ENCODE measurements around the gene HIKESHI. TPM values are rescaled to one million over a fixed set of nuclear protein-coding genes. Genes with fewer than 3 reads are reported as not detected.
"Not testable (repeated sequence)": the region's sequence is repeated elsewhere in the genome, so short reads cannot be mapped to it uniquely, and the experiment has no call there.

HIKESHI gene
- total RNA-seq, 2 experiments from 2014 or later = 34.9 to 48.6 TPM

DNA sequence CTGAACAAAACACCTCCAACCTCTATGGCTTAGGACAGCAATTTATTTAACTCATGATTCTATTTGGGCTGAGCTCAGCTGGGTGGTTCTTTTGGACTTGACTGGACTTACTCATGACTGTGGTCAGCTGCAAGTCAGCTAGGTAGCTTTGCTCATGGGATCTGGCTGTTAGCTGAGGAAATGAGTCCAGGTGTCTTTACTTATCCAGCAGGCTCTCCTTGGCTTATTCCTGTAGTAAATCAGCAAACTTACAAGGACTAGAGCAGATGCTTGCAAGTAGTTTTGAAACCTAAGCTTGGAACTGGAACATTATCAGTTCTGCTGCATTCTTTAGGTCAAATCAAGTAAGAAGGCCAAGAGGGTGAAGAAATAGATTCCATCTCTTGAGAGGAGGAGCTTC lies 8.0 kb upstream of the HIKESHI start:
- Histone ChIP-seq H2AFZ (ENCODE audit: low read length) (no peak overlapping the region), H3K27ac (ENCODE audit: low read depth, low read length, poor library complexity, severe bottlenecking) (no peak overlapping the region), H3K79me2 (ENCODE audit: insufficient read depth, low read depth, low read length) (no peaks in the 10 kb centered on the region), H3K4me1 (ENCODE audit: insufficient read depth, low read length, poor library complexity, severe bottlenecking) (no peaks in the 10 kb centered on the region), H3K9me3 (ENCODE audit: low read length) (no peaks in the 10 kb centered on the region), H4K20me1 (ENCODE audit: insufficient read depth, low read length) (no peaks in the 10 kb centered on the region), H3K4me2 (ENCODE audit: low read length) (no peak overlapping the region), H3K9me2 (ENCODE audit: insufficient read depth, low read length) (no peaks in the 10 kb centered on the region), H3K4me3 (ENCODE audit: low read depth, low read length, poor library complexity, severe bottlenecking) (no peak overlapping the region), H3K36me3 (ENCODE audit: insufficient read depth, low read length) (no peaks in the 10 kb centered on the region)
- no peak for DNase-seq (ENCODE audit: low spot score)
- intact Hi-C loops (cut with micrococcal nuclease; ENCODE audit: unreplicated experiment) = no loop called here
- ChIA-PET POLR2A (interaction anchor here (0.7 to 1.0 kb wide), 3 partner anchors 8 to 1672 kb away, joined by 3 read pairs; partner anchors contain the start of genes HIKESHI and TMEM126A), CTCF (ENCODE audit: unreplicated experiment) (no interaction called here)
- TF ChIP-seq CTCF (conservative IDR thresholded peaks at IDR 0.05; ENCODE audit: low read length) (no peak), EZH2phosphoT487 (IDR thresholded peaks at IDR 0.05; ENCODE audit: borderline replicate concordance, low read depth, low read length) (no peak)
- no TSS peak for BruUV-seq (replicated peaks)

- Histone ChIP-seq H3K36me3 (ENCODE audit: insufficient read depth, low read length) (peaks cover 15% of the 10 kb centered on the region), H4K20me1 (ENCODE audit: insufficient read depth, low read length) (peaks cover 9% of the 10 kb centered on the region; the same call in 1 of the 2 replicates), H3K79me2 (ENCODE audit: insufficient read depth, low read depth, low read length) (peaks cover 36% of the 10 kb centered on the region), H3K9me2 (ENCODE audit: insufficient read depth, low read length) (no peaks in the 10 kb centered on the region), H3K27ac (ENCODE audit: low read depth, low read length, poor library complexity, severe bottlenecking) (no peak overlapping the region), H3K4me1 (ENCODE audit: insufficient read depth, low read length, poor library complexity, severe bottlenecking) (peaks cover 15% of the 10 kb centered on the region), H2AFZ (ENCODE audit: low read length) (peak overlapping the region; percentile 94), H3K4me3 (ENCODE audit: low read depth, low read length, poor library complexity, severe bottlenecking) (peak overlapping the region; percentile 76), H3K4me2 (ENCODE audit: low read length) (peak overlapping the region; percentile 85), H3K9me3 (ENCODE audit: low read length) (no peaks in the 10 kb centered on the region)
- DNase-seq (ENCODE audit: low spot score) = no peak
- intact Hi-C loops (cut with micrococcal nuclease; ENCODE audit: unreplicated experiment) = loop anchor here (1.0 to 2.0 kb wide), 2 partner anchors 56 to 637 kb away; partner anchors contain the start of gene CREBZF
- POLR2A ChIA-PET = interaction anchor here (0.7 to 1.6 kb wide), 6 partner anchors 10 to 674 kb away, joined by 3 to 8 read pairs (median 4); partner anchors contain the start of gene DLG2
- TF ChIP-seq EZH2phosphoT487 (IDR thresholded peaks at IDR 0.05; ENCODE audit: borderline replicate concordance, low read depth, low read length) (no peak), CTCF (conservative IDR thresholded peaks at IDR 0.05; ENCODE audit: low read length) (no peak)
- CTCF ChIA-PET (ENCODE audit: unreplicated experiment) = no interaction called here
- BruUV-seq (replicated peaks) = no TSS peak
Measured at GRCh38 chr11:86301742-86302091, 323 bp upstream of the HIKESHI start.

GRCh38 chr11:86303257-86303656 lies 1.2 kb downstream of the HIKESHI start:
- no peak for DNase-seq (ENCODE audit: low spot score)
- BruUV-seq (replicated peaks) = no TSS peak
- Histone ChIP-seq H3K9me3 (ENCODE audit: low read length) (no peaks in the 10 kb centered on the region), H3K27ac (ENCODE audit: low read depth, low read length, poor library complexity, severe bottlenecking) (no peak overlapping the region), H3K79me2 (ENCODE audit: insufficient read depth, low read depth, low read length) (peaks cover 36% of the 10 kb centered on the region), H3K9me2 (ENCODE audit: insufficient read depth, low read length) (no peaks in the 10 kb centered on the region), H3K4me2 (ENCODE audit: low read length) (peak overlapping the region; percentile 85), H2AFZ (ENCODE audit: low read length) (no peak overlapping the region), H3K4me3 (ENCODE audit: low read depth, low read length, poor library complexity, severe bottlenecking) (peak overlapping the region; percentile 76), H4K20me1 (ENCODE audit: insufficient read depth, low read length) (peaks cover 9% of the 10 kb centered on the region; the same call in 1 of the 2 replicates), H3K4me1 (ENCODE audit: insufficient read depth, low read length, poor library complexity, severe bottlenecking) (peaks cover 15% of the 10 kb centered on the region), H3K36me3 (ENCODE audit: insufficient read depth, low read length) (peaks cover 15% of the 10 kb centered on the region)
- CTCF ChIA-PET (ENCODE audit: unreplicated experiment) = no interaction called here
- POLR2A ChIA-PET = interaction anchor here (1.0 to 1.6 kb wide), 3 partner anchors 31 to 654 kb away, joined by 3 to 5 read pairs (median 5); no protein-coding TSS in a partner anchor
- intact Hi-C loops (cut with micrococcal nuclease; ENCODE audit: unreplicated experiment) = loop anchor here (2.0 kb wide), 1 partner anchor 638 kb away; the partner anchor contains the start of gene CREBZF
- TF ChIP-seq EZH2phosphoT487 (IDR thresholded peaks at IDR 0.05; ENCODE audit: borderline replicate concordance, low read depth, low read length) (no peak), CTCF (conservative IDR thresholded peaks at IDR 0.05; ENCODE audit: low read length) (no peak)

- H3K36me3 ChIP-seq (ENCODE audit: insufficient read depth, low read length) = peaks cover 26% of the 10 kb centered on the region
- CTCF ChIA-PET (ENCODE audit: unreplicated experiment); H3K9me2 ChIP-seq (ENCODE audit: insufficient read depth, low read length); H4K20me1 ChIP-seq (ENCODE audit: insufficient read depth, low read length); H3K9me3 ChIP-seq (ENCODE audit: low read length); POLR2A ChIA-PET; H3K4me3 ChIP-seq (ENCODE audit: low read depth, low read length, poor library complexity, severe bottlenecking); H2AFZ ChIP-seq (ENCODE audit: low read length); intact Hi-C loops (cut with micrococcal nuclease; ENCODE audit: unreplicated experiment); H3K4me2 ChIP-seq (ENCODE audit: low read length); H3K27ac ChIP-seq (ENCODE audit: low read depth, low read length, poor library complexity, severe bottlenecking); H3K4me1 ChIP-seq (ENCODE audit: insufficient read depth, low read length, poor library complexity, severe bottlenecking); DNase-seq (ENCODE audit: low spot score); BruUV-seq (replicated peaks): not testable (repeated sequence)
- H3K79me2 ChIP-seq (ENCODE audit: insufficient read depth, low read depth, low read length) = peaks cover 31% of the 10 kb centered on the region
Measured at GRCh38 chr11:86308710-86309109, 6.7 kb downstream of the HIKESHI start.

Data from OCI-LY7 (cell line).